Cardiac fibroblast (primary cell): ENCODE results near the gene MED29.

ENCODE experiments used
- DNase-seq, 2 donors: peaks; one replicate each; pipeline versions ENCODE4 v3.0.0 to v3.0.0-alpha.2; 2010; ENCODE audit warnings: low read depth in 2 of 2
- H3K4me3 ChIP-seq, 2 donors: replicated peaks in 1 of 2; 1 replicate in 1 of 2; 2 replicates in 1 of 2; pipeline ENCODE4 v1.5.1; 2011; ENCODE audit warnings: low read depth in 2 of 2, low read length in 2 of 2, mild to moderate bottlenecking in 2 of 2, moderate library complexity in 1 of 2
- TF ChIP-seq, protein P1 (sequence below): IDR thresholded peaks from one replicate; pipeline ENCODE4 v1.5.1; 2011; ENCODE audit warnings: low read depth, mild to moderate bottlenecking, low read length, inconsistent platforms

Gene MED29

DNA sequence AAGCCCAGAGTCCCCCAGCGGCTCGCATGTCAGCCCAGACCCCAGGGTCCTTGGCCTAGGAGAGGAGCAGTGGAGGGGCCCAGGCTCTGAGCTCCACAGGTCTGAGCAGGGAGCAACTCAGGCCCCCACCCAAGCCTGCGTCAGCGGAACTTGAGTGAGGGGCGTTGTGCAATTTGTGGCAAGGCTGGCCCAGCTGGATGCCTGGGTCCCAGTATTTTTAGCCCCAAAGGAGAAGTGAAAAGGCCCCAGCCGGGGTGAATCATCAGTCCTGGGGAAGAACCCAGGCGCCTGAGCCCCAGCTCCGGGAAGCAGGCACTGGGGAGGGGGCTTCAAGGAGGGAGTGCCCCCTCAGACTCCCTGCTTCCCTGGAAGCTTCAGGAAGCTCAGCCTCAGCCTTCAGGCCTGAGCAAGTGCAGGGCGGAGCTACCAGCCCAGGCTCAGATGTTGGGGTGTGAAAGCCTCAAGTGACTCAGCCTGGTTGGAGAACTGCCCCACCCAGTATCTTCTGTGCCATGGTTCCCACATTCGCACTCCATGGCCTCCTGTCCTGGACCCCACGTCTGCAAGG is 7.2 kb downstream of the MED29 start:
- DNase-seq: peak; percentile 84 to 89
- H3K4me3 ChIP-seq: no peak overlapping the region
- TF ChIP-seq, protein P1, sequence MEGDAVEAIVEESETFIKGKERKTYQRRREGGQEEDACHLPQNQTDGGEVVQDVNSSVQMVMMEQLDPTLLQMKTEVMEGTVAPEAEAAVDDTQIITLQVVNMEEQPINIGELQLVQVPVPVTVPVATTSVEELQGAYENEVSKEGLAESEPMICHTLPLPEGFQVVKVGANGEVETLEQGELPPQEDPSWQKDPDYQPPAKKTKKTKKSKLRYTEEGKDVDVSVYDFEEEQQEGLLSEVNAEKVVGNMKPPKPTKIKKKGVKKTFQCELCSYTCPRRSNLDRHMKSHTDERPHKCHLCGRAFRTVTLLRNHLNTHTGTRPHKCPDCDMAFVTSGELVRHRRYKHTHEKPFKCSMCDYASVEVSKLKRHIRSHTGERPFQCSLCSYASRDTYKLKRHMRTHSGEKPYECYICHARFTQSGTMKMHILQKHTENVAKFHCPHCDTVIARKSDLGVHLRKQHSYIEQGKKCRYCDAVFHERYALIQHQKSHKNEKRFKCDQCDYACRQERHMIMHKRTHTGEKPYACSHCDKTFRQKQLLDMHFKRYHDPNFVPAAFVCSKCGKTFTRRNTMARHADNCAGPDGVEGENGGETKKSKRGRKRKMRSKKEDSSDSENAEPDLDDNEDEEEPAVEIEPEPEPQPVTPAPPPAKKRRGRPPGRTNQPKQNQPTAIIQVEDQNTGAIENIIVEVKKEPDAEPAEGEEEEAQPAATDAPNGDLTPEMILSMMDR: no peak

DNA sequence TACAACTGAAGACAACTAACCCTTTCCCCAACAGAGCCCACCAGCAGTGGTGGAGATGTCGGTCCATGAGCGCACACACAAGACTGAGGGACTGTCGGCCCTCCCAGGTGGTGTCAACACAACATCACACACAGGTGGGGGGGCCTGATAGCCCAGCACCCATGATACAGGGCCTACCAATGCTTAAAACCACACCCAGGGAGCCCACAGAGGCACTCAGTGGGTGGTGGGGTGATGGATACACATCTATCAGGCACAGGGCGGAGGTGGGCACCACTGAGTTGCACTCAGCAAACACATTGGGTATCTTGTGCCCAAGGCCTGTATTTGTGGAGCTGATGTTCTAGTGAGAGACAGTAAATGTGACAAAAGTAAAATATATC is 8.5 kb downstream of the MED29 start:
- TF ChIP-seq, protein P1: no peak
- no peak overlapping the region for H3K4me3 ChIP-seq
- DNase-seq: no peak

DNA sequence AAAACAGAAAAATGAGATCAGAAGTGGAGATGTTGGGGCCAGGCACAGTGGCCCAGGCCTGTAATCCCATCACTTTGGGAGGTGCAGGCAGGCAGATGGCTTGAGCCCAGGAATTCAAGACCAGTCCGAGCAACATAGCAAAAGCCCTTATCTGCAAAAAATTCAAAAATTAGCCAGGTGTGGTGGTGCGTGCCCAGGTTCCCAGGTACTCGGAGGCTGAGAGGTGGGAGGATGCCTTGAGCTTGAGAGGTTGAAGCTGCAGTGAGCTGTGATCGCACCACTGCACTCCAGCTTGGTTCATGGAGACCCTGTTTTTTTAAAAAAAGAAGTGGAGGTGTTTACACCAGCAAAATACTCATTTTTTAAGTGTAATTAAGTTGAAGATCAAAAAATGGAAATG is 8.9 kb downstream of the MED29 start:
- H3K4me3 ChIP-seq: no peak overlapping the region
- no peak for DNase-seq
- TF ChIP-seq, protein P1: no peak

DNA sequence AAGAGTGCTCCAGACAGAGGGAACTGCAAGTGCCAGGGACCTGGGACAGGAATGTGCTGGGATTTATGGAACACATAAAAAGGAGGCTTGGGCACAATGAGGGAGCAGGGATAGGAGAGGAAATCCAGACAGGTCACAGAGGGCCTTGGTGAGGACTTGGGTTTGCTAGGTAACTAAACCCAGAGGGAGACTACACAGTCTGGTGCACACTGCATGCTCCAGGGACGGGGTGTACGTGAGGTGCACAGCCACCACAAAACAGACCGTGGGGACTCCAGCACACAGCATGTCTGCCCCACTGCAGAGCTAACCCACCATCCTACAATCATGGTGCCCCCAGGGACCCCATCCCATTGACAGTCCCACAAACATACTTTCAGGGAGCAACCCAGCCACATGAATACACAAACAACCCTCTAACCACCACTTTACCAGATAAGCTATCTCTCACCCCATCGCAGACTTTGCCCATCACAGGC is 9.9 kb downstream of the MED29 start:
- TF ChIP-seq, protein P1: no peak
- no peak overlapping the region for H3K4me3 ChIP-seq
- no peak for DNase-seq

DNA sequence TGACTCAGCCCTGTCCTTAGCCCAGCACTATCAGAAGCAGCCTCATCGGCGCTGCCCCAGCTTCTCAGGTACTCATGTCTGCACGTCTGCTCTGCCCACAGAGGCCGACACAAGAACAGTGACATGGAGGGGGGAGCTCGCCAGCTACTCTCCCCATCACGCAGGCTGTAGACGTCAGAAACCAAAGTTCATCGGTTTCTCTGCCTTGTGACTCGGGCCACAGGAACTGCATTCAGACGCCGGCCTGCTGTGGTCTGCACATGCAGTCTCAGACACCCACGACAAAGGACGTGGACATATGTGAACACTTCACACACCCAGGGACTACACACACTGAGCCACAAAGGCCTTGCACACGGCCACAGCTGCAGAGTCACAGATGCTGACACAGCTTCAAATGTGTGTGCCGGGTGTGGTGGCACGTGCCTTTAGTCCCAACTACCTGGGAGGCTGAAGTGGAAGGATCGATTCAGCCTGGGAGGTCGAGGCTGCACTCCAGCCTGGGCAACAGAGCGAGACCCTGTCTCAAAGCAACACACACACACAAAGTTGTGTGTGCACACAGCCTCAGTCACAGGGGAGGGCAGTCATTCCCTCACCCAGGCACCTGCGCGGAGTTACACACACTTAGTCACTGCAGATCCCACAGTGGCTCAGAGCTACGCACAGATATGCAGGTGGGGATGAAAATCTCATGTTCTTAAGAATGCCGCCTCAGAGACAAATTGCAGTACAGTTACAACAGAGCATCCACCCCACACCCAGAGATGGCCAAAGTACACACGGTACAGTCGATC is 10.6 kb downstream of the MED29 start:
- TF ChIP-seq, protein P1: no peak
- H3K4me3 ChIP-seq: no peak overlapping the region
- DNase-seq: peak; percentile 79 to 88

DNA sequence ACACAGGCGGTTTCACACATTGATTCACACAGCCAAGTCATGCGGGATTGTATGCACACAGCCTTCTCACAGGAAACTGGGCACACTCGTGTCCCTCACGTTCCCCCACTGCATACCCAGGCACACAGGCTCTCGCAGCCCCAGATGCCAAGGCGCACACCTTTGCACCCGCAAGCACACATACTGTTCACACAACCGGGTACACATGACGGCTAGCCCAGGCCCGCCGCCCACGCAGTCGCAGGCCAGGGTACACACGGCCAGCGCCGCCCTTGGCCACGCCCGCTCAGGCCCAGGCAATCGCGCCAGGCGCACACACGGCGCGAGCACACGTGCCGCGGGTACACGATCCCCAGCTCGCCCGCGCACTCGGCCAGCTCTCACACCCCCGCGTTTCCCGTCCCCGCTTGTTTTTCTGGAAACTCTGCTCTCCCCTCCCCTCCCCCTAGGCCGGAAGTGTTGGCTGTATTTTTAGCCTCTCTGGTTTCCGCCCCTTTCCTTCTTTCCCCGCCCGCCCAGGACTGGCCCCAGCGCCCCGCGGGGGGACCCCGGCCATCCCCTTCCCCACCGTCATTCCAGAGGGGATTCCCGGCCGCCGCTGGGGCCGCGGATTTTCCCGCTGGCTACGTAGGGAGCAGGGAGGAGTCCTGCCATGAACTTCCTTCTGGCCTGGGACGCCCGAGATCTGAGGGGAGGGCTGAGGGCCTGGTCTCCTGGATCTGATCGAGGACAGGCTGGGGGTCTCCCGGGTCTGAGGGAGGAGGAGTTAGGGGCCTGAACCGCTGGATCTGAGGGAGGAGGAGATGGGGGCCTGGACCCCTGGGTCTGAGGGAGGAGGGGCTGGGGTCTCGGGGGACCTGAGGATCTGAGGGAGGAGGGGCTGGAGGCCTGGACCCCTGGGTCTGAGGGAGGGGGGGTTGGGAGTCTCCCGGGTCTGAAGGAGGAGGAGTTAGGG is 11.4 kb downstream of the MED29 start:
- DNase-seq: peak; percentile 91 to 98
- peak overlapping the region; percentile 35 to 47 for H3K4me3 ChIP-seq
- TF ChIP-seq, protein P1: no peak
